Left ventricle myocardium superior (tissue), 1 donor: ENCODE results near the gene ENOSF1. TPM values are rescaled to one million over a fixed set of nuclear protein-coding genes. Genes with fewer than 3 reads are reported as not detected.

ENCODE experiments used
- total RNA-seq: library from RNA; stranded (reverse); fragmentation: NEBNext Ultra II Directional; extraction: Animal tissue kit (Norgen Biotek cat#: 25700); gene quantifications from one replicate; pipeline ENCODE4 v1.2.1, GENCODE V29; 2021
- donor health status: DM: no; HTN: yes; CAD: no; lungs with severe emphysema.

The ENOSF1 gene
- total RNA-seq, 1 donor from 2014 or later, result 23.9 TPM

Other genes starting within 250 kb of the ENOSF1 start
- 8.3 TPM for gene COLEC12, start 211.9 kb downstream of the ENOSF1 start, total RNA-seq
- gene CETN1, start 132.2 kb downstream of the ENOSF1 start, total RNA-seq, result not detected
- not detected for gene CLUL1, start 115.6 kb downstream of the ENOSF1 start, total RNA-seq
- 3.8 TPM for gene TYMS, start 55.0 kb downstream of the ENOSF1 start, total RNA-seq
- gene YES1, start 99.6 kb upstream of the ENOSF1 start, total RNA-seq, result 23.4 TPM
- 0.17 TPM for gene ADCYAP1, start 192.2 kb upstream of the ENOSF1 start, total RNA-seq